D341Med (cell line): ENCODE results near the gene HERC6.
"Not testable (repeated sequence)": the region's sequence is repeated elsewhere in the genome, so short reads cannot be mapped to it uniquely, and the experiment has no call there.

Experiments used
- DNase-seq: peaks from one replicate; pipeline ENCODE4 v3.0.0; 2012; ENCODE audit warnings: low spot score

Gene HERC6

DNA sequence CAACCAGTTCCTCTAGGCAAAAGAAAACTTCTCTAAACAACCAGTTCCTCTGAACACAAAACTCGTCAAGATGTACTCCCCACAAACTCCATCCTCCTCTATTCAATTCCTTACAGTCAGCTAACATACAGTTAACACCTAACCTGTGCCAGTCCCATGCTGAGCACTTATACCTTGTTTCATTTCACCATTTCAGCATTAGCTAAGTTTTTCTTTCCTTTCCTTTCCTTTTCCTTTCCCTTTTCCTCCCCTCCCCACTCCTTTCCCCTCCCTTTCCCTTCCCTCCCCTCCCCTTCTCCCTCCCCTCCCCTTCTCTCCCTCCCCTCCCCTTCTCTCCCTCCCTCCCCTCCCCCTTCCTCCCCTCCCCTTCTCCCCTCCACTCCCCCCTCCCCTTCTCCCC, 13.1 kb downstream of the HERC6 start:
- DNase-seq, result no peak

DNA sequence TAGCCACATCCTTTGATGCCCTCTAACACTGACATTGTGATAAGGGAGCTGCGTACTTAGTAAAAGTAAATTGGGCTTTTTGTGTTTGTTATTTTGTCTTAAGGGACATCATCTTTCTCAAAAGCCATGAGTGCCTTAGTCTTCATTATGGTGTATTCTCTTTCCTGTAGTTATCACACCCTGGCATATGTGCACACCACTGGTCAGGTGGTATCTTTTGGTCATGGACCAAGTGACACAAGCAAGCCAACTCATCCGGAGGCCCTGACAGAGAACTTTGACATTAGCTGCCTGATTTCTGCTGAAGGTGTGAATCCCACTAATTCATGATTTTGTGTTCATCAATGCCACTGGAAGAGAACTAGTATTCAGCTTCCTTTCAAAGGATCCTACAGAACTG, 18.0 kb downstream of the HERC6 start:
- DNase-seq, result no peak

DNA sequence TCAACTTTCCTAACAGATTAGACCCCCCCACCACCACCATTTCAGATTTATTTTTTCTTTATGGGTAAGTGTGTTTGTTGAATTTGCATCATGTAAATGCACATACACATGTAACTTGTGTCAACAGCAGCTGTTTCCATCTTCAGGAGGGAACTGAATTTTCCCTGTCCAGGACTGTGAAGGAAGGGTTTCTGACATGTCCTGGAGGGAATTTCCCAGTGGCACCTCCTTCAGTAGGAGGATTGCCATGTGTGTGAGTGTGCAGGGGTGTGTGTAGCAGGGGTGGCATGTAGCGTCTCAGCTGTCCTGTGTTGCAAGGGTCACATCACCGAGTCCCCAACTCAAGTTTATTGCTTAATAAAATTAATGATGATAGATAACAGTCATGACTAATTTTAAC, 19.7 kb downstream of the HERC6 start:
- no peak for DNase-seq

DNA sequence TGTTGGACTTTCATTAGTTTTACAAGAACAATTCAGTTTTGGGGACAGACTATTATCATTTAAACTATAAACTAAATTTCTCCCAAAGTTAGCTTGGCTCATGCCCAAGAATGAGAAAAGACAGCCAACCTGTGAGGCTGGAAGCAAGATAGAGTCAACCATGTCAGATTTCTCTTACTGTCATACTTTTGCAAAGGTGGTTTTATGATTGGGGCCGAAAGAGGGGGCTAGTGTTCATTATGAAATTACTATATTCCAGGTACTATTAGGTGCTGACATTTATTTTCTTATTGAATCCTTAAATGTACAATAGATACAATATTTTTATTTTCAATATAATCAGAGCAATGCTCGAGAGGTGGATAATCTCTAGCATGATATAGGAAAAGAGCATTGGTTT, 30.6 kb downstream of the HERC6 start:
- no peak for DNase-seq

DNA sequence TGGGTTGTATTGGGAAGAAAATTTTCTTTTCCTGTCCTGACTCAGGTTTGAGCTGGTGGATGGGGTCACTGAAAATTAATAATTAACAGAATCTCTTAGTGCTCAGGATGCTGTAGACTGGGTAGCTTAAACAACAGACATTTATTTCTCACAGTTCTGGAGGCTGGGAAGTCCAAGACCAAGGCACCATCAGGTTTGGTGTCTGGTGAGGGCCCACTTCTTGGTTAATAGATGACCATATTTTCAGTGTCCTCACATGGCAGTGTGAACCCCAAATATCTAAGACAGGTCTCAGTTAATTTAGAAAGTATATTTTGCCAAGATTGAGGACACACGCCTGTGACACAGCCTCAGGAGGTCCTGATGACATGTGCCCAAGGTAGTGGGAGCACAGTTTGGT, 31.1 kb downstream of the HERC6 start:
- no peak for DNase-seq

DNA sequence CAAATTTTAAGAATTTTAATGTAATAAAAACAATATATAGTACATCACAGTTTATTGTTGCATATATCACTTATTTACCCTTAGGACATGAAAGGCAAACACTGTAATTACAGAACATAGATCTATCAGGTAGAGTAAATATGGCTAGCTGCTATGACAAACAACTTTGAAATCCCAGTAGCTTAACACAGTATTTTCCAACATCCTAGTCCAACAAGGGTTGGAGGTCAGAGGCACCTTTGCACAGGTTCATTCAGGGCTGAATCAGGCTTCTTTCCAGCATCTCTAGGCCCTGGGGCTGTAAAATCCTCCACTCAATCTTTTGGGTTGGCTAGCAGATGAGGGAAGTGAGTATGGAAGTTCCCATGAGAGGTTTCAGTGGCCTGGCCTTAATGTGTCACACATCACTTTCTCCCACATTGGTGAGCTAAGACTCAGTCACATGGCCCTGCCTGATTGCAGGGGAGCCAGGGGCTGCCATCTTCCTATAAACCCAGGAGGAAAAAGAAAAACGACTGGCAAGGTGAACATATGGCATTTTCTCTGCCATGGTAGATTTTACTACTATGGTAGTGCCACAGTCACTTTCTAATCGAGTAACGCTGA, 32.9 kb downstream of the HERC6 start:
- no peak for DNase-seq

DNA sequence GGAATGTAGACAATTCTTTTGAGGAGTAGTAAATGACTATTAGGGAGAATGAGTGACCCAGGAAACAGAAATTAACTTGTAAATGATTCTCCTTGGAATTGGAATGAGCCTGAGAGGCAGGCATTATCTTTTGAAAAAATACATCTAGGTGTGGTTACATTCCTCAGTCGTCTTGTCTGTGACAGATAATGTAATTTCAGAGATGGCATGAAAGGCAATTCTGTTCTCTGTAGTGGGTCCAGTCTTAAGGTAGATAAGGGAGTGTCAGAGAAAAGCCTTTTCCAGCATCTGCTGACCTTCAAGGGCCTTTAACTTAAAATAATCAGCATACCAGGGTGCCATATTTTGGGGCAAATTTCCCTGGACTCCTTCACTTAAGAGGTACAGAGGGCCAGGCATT, 35.1 kb downstream of the HERC6 start:
- no peak for DNase-seq

DNA sequence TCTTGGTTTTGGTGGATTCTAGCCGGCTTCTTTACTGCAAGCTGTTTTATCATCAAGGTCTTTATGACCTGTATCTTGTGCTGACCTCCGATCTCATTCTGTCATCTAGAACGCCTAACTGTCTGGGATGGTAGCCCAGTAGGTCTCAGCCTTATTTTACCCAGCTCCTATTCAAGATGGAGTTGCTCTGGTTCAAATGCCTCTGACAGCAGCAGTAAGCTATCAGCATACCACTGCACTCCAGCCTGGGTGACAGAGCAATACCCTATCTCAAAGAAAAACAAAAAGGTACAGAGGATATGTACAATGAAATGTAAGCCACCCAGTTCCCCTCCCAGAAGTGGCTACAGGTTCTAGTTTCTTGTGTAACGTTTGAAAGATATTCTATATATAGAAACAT, 36.1 kb downstream of the HERC6 start:
- no peak for DNase-seq

DNA sequence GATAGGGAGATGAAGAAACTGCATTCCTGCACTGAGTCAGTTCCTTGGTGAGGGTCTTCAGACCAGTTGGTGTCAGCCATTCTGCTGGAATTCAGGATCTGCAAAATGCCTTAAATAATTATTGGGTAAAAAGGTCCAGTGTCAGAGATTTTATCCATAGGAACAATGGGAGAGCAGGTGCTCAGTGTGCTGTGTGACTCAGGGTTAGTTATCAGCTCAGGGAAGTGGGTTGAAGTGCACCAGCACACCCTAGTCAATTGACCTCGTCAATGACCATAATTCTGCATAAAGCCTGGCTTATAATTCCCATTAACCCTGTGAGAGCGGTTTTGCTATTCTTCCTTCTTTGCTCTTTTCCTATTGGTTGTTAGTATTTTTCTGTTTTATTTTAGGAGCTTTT, 37.3 kb downstream of the HERC6 start:
- no peak for DNase-seq

DNA sequence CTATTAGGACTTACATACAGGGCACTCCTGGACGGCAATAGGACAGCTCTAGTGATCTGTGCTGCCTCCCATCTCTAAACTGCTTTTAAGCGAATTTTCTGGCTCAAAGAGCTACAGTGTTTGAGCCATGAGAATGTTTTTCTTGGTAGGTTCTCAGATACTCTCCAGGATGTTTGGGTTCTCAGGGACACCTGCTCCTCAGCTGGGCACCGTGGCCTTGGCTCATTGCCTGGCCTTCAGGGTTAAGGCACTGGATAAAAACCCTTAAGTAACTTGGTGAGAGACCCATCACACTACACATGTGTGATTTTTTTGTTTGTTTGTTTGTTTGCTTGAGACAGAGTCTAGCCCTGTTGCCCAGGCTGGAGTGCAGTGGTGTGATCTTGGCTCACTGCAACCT, 39.8 kb downstream of the HERC6 start:
- DNase-seq, result no peak

DNA sequence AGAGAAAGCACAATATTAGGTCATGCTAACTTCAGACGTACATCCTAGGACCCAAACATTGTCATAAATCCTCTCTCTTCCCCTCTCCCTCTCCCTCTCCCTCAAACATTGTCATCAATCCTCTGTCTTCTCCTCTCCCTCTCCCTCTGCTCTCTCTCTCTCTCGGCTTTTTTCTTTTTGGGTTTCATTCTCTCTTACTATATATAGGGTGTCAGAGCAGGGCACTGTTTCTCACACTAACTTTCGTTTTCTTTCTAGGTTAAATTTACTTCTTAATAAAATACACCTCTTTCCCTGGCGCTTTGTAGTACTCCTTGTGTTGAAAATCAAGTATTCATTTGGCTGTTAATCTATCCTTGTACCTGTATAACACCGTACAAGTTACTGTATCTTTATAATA, 41.2 kb downstream of the HERC6 start:
- no peak for DNase-seq

DNA sequence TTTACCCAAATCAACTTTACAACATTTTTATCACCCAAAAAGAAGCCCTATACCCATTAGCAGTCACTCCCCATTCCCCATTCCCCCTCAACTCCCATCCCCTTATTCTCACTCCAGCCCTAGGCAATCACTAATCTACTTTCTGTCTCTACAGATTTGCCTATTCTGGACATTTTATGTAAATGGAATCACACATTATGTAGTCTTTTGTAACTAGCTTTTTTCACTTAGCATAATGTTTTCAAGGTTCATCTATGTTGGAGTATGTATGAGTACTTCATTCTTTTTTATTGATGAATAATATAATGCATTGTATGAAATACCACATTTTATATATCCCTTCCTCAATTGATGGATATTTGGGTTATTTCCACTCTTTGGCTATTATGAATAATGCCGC, 42.2 kb downstream of the HERC6 start:
- DNase-seq, result no peak

DNA sequence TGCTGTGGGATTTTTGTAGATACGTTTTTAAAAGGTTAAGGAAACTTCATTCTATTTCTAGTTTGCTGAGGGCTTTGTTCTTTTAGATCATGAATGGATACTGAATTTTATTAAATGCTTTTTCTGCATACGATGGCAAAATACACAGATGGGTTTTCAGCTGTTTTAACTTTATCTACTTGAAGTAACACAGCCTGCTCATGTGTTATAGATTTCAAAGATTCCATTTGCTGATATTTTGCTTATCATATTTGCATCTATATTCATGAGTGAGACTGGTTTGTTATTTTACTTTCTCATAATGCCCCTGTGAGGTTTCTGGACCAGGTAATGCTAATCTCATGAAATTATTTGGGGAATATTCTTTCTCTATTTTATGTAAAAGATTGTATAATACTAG, 43.8 kb downstream of the HERC6 start:
- DNase-seq, result no peak

DNA sequence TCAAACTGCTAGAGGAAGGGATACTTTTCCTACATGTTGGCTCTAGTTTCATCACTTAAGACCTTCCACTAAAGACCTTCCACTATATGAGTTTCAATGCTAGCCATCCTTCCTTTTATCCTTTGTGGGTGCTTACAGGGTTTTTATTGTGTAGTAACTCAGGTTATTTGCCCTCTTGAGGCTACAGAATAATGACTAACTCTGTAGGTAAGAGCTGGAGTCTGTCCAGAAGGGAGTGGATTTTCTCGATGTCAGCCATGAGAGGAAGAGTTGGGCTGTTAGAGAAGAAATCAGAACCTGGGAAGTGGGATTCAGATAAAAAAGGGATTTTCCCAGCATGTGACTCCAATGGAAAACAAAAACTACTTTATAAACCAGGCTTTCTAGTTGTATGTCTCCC, 50.7 kb downstream of the HERC6 start:
- no peak for DNase-seq

DNA sequence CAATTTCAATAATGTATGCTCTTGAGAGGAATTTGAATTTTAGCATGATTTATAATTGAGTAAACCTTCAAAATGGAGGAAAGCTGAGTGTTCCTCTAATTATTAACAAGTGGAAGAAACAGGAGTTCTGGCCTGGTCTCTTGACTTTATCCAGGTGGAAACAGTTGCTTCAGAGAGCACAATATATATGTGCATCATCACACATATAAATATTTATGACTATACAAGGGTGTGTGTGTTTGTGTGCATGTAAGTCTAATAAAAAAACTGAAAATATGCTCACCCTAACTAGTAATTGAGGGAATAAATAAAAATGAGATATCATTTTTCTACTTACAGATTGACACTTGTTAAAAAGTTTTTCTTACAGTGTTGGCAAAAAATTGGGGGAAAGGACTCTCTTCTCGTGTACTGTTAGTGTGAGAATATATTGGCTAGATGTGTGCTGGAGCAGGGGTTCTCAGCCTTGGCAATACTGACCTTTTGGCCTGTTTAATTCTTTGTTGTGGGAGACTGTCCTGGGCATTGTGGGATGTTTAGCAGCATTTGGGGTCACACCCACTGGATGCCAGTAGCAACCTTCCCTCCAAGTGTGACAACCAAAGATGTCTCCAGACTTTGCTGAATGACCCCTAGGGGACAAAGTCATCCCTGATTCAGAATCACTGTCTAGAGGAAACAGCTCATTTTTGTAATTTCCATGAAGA, 57.5 kb downstream of the HERC6 start:
- no peak for DNase-seq

DNA sequence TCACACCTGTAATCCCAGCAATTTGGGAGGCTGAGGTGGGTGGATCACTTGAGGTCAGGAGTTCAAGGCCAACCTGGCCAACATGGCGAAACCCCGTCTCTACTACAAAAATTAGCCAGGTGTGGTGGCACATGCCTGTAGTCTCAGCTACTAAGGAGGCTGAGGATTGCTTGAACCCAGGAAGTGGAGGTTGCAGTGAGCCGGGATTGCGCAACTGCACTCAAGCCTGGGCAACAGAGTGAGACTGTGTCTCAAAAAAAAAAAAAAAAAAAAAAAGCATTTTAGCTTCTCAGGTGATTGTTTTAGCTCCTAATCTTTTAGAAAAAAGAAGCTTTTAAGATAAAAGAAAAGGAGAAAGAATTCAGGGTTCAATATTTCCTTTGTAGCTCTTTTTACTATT, 59.2 kb downstream of the HERC6 start:
- not testable (repeated sequence) for DNase-seq

DNA sequence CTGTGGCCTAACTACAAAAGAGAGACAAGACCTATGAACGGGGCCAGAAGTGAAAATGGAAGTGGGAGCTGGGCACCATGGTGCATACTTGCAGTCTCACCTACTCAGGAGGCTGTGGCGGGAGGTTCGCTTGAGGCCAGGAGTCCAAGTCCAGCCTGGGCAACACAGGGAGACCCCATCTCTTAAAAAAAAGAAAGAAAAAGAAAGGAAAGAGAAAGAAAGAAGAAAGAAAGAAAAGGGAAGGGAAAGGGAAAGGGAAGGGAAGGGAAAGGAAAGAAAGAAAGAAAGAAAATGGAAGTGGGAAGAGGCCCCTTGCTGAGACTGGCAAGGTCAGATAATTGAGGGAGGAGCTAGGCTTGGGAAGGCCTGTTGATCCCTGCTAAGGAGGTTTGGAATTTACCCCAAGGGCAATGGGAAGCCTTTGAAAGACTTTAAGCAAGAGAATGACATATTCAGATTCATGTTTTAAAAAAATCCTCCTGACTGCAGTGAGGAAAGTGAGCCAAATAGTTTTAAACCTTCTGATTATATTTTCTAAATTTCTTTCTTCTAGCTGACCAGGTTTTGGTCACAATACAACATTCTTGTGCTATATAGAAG, 60.6 kb downstream of the HERC6 start:
- no peak for DNase-seq

DNA sequence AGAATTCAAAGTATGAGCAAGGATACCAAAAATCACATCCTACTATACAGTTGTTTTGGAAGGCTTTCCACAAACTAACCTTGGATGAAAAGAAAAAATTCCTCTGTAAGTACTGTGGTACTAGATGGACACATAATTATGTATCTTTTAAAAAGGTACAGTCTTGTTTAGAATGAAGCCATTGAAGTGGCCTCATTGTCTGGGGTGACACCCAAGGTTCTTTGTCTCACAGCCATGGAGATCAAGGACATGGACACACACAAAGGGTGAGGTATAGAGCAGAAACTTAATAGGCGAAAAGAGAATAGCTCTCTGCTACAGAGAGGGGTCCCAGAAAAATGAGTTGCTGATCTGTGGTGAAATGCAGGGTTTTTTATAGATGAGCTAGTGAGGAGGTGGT, 61.5 kb downstream of the HERC6 start:
- DNase-seq, result no peak

DNA sequence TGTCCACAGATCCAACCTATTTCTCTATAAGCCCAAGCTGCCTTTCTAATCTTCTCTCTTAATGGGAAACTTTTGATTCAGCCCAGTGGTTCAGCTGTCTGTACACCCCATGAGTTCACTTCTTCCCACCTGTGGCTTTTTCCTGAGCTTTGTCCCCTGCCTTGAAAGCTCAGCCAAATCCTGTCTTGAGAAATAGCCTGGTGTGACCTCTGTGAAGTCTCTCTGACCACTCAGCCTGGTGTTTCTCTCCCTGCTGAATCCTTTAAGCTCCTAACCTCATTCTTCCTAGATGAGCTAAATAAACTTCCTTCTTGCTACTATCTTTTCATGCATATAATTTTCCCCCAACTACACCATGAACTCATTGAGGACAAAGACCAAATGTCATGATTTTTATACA, 63.0 kb downstream of the HERC6 start:
- no peak for DNase-seq

DNA sequence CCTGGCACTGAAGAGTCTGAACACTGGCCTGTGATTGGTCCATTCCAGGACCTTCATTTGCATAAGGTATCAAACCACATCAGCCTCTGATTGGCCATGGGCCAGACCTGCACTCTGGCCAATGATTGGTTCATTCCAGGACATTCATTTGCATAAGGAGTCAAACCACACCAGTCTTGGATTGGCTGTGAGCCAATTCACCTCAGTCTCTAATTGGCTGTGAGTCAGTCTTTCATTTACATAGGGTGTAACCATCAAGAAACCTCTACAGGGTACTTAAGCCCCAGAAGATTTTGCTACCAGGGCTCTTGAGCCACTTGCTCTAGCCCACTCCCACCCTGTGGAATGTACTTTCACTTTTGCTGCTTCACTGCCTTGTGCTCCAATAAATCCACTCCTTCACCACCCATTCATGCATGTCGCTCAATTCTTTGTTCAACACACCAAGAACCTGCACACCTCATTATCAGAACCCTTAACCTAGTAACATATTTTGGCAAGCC, 64.1 kb downstream of the HERC6 start:
- DNase-seq, result no peak

DNA sequence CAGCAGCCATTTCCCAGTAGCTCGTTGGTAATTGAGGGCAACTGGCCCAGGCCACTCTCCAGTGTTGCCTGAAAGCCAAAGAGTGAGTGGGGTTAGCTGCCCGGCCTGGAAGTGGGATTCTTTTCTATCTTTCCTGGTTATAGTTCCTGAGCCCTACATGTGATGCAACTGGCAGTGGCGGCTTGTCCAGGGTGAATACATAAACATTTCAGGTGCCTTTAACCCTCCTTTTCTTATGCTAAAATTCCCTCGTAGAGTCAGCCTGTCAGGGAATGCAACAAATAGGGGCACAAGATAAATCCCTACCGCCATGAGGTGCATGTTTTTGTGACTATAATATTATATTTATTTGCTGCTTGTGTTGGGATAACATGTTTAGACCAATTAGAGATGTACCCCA, 64.8 kb downstream of the HERC6 start:
- DNase-seq, result no peak

DNA sequence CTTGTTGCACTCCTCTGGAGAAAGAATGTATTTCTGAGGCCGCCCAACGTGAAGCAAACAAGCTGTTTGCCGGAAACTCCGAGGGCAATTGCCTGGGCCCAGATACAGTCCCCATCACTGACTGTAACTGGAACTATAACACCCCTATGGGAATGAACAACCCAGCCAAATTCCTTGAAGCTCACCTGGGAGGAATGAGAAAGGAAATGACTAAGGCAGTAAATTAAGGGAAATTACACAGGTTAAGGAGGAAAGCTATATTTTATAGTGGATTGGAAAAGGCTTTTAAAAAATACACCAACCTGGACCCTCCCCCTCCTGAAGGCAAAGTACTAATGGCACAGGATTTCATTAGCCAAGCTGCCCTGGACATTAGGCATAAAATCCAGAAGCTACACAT, 66.6 kb downstream of the HERC6 start:
- no peak for DNase-seq

DNA sequence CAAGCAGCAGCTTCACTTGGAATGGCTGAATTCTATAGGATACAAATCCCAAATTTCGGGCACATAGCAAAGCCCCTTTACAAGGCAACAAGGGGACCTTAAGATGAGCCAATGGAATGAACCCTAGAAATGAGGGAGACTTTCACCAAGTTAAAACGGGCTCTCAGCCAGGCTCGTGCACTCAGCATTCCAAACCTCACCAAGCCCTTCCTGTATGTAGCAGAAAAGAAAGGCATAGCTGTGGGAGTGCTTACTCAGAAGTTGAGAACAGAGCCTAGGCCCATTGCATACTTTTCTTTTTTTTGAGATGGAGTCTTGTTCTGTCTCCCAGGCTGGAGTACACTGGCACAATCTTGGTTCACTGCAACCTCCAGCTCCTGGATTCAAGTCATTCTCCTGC, 67.5 kb downstream of the HERC6 start:
- DNase-seq, result no peak
